ENCODE data around the gene ACOT12.

The ACOT12 gene

DNA sequence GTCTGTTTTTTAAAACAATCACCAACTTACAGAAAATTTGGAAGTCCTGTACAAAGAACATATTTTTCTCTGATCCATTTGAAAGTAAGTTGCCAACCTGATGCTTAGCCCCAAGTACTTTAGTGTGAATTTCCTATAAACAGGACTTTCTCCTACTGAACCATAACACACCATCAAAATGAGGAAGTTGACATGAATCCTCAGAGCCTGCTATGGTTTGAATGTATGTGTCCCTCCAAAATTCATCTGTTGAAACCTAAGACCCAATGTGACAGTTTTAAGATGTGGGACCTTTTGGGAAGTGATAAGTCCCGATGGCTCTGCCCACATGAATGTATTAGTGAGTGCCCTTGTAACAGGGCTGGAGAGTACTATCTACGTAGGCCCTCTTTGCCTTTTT, 6.4 kb upstream of the ACOT12 start:
- DNase-seq (ENCODE audit: low spot score) = no peak

GRCh38 chr5:81398741-81399140, 4.8 kb upstream of the ACOT12 start:
- no peak for DNase-seq (ENCODE audit: low spot score)

DNA sequence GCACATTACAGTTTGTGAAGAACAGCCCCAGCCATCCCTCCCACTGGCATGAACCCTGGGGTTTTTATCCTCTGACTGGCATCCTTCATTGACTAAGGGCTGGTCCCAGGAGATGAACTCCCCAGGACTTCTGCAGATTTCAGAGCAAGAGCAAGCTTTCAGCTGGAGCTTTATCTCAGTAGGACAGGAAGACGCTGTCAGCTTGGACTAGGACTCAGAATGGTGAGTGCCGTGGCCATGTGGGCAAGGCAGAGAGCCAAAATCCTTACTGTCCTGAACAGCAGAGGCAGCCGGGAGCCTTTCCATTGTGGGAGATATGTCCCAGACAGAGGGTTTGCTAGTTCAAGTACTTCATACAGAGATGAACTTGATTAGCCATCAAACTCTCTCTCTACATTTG, 3.2 kb upstream of the ACOT12 start:
- no peak for DNase-seq (ENCODE audit: low spot score)

- no peak for DNase-seq (ENCODE audit: low spot score)
These were observed 1.3 kb upstream of the ACOT12 start for GRCh38 chr5:81395262-81395661.

DNA sequence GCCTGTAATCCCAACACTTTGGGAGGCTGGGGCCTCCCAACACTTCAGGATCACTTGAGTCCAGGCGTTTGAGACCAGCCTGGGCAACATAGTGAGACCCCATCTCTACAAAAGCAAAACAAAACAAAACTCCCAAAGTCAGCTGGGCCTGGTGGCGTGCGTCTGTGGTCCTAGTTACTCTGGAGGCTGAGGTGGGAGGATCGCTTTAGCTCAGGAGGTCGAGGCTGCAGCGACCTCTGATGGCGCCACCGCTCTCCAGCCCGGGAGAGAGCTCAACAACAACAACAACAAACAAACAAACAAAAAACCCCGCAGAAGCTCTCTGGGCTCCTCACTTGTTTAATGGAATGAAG, 528 bp downstream of the ACOT12 start:
- DNase-seq (ENCODE audit: low spot score) = no peak

DNA sequence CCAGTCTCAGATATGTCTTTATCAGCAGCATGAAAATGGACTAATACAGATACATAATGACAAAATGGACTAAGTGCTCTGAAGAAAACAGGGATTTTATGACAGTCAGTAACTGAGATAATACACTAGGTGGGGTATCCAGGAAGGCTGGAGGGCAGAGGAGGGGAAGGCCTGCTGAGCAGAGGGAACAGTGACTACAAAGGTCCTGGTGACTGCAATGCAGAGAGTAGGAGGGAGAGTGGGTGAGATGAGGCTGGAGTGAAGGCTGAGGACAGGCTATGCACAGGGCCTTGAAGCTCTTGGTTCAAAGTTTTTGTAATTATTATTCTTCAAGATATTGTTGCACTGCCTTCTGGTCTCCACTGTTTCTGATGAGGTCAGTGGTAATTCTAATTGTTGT, 4.9 kb downstream of the ACOT12 start:
- DNase-seq (ENCODE audit: low spot score) = no peak

GRCh38 chr5:81388169-81388568, 5.8 kb downstream of the ACOT12 start:
- no peak for DNase-seq (ENCODE audit: low spot score)

- DNase-seq (ENCODE audit: low spot score) = no peak
These were observed 10.1 kb downstream of the ACOT12 start for GRCh38 chr5:81383867-81384266.

GRCh38 chr5:81371354-81371876, 22.5 kb downstream of the ACOT12 start:
- DNase-seq (ENCODE audit: low spot score) = no peak

- no peak for DNase-seq (ENCODE audit: low spot score)
These were observed 23.0 kb downstream of the ACOT12 start for GRCh38 chr5:81370912-81371311.

- no peak for DNase-seq (ENCODE audit: low spot score)
These were observed 28.4 kb downstream of the ACOT12 start for GRCh38 chr5:81365541-81365940.

DNA sequence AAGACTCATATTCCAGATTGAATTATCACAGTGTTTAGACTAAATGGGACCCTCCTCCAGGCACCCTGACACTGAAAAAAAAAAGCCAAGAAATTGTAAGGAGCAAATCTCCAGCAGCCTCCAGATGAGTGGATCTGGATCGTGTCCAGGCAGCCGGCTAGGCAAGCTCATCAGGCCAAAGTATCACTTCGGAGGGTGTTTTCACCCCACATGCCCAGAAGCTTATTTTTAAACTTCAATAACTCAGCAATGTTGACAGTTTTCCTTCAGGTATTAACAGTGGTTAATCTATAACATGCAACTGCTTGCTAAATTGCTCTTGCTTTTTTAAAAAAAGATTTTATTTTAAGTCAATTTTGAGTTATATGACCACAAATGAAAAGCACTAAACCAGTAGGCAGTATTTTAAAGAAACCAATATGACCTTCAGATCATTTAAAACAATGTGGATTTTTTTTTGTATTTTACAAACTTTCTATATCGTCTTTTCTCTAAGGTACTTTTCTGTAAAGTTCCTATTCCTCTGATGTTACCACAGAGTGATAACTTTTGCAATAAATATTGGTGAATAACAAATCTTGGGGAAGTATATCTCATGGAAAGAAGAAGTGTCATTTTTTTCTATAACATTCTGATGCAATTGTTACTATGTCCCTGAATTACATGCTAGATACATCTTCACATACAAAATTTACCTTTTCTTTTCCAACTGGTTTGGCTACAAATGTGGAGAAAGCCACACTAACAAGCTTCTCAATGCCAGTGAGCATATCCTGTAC, 30.7 kb downstream of the ACOT12 start:
- DNase-seq (ENCODE audit: low spot score) = no peak

DNA sequence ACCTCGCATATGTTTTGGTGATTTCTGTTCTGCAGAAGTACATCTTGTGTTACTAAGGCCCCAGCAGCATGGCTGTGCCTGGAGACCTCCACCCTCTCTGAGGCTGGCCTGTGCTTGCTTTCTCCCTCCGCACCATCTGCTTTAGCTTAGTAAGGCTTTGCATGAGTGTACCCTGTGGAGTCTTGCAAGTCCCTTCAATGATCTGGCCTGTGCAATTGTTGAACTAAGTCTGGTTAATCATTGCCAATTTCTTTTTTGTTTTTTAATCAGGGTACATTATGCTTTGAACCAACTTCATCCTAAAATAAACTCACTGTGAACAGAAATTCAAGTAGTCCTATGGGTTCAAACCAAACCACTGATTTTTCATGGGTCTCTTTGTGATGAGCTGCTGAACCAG, 32.3 kb downstream of the ACOT12 start:
- no peak for DNase-seq (ENCODE audit: low spot score)

DNA sequence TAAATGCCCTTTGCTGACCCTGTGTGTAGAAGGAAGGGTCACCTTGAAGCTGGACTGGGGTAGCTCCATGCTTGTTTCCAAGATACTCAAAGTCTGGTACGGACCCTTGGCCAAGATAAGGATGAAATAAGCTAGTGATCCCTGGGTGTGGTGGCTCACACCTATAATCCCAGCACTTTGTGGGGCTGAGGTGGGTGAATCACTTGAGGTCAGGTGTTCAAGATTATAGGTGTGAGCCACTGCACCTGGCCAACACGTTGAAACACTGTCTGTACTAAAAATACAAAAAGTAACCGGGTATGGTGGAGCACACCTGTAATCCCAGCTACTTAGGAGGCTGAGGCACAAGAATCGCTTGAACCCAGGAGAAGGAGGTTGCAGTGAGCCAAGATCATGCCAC, 33.3 kb downstream of the ACOT12 start:
- no peak for DNase-seq (ENCODE audit: low spot score)

DNA sequence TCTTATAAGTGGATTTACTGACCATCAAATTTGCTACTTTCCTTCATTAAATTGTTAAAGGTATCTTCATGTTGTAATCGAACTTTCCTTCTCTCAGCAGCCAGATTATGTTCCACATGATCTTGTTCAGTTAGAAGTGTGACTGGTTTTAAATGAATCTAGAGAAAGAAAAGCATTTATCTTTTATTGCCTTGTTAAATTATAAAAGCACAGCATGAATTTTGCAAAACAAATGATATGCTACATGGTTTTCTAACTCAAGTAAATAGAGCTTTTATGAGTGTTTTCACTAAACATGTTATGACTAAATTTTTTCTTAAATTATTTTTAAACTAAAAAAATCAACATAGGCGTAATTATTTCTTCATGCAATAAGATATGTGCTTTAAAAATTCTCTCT, 34.1 kb downstream of the ACOT12 start:
- no peak for DNase-seq (ENCODE audit: low spot score)

DNA sequence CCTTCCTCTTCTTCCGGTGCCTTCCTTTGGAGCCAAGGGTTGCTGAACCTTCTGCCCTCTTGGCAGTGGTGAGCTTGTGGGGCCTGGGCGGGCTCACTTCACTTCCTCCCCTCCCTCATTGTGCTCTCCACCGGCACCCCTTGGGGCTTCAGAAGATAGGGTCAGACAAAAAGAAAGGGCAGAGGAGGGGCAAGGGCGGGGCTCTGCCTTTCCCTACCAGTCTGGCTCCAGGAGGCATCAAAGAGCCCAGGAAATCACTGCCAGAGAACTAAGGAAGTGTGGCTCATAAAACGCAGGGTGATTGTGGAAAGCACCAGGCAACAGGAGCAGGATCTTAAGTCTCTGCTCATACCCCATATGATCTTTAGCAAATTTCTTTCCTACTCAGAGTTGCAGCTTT, 34.8 kb downstream of the ACOT12 start:
- no peak for DNase-seq (ENCODE audit: low spot score)

- no peak for DNase-seq (ENCODE audit: low spot score)
These were observed 38.4 kb downstream of the ACOT12 start for GRCh38 chr5:81355291-81356251.

- no peak for DNase-seq (ENCODE audit: low spot score)
These were observed 39.8 kb downstream of the ACOT12 start for GRCh38 chr5:81354093-81354492.

GRCh38 chr5:81353189-81353588, 40.7 kb downstream of the ACOT12 start:
- no peak for DNase-seq (ENCODE audit: low spot score)

DNA sequence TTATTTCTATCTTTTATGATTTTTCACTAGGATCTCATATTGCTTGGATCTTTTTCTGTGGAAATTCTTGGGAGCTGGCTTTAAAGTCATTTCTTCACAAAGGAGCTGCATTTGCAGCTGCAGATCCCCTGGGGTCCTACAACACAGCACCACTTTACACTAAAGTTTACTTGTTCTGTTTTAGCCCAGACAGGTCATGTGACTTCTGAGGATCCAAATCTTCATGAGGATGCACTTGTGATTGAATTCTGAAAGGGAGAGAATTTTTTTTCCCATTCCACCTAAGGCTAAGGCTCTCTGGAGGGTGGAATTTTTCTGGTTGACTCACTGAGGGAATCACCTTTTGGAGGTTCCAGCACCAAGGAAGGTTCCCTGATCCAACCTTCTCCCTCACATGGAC, 43.4 kb downstream of the ACOT12 start:
- DNase-seq (ENCODE audit: low spot score) = no peak

DNA sequence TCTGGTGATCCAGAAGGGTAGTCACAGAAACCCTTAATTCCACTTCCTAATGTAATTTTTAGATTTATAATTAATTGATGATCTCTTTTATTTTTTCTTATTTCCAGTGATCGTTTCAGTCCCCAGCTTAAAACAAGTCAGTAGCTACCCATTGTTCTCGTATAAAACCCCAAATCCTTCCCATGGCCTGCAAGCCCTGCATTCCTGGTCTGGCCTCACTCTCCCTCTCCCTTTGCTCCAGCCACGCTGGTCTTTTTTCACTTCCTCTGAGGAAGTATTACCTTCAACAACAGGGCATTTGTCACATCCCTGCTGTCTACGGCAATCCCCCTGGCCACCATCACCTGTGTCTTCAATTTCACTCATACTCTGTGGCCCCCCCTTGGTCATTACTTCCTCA, 44.8 kb downstream of the ACOT12 start:
- no peak for DNase-seq (ENCODE audit: low spot score)

- DNase-seq (ENCODE audit: low spot score) = no peak
These were observed 48.4 kb downstream of the ACOT12 start for GRCh38 chr5:81345411-81346003.

- no peak for DNase-seq (ENCODE audit: low spot score)
These were observed 49.2 kb downstream of the ACOT12 start for GRCh38 chr5:81344736-81345135.
